H1 (cell line): ENCODE data around the gene LMAN1.

Source experiments
- JUND ChIP-seq: IDR thresholded peaks from 2 replicates; pipeline ENCODE4 v1.6.1; 2011; ENCODE audit warnings: mild to moderate bottlenecking, improper control_type of control experiment, low read length
- POLR2A ChIP-seq, 2 experiments: IDR thresholded peaks; 1 replicate in 1 of 2; 2 replicates in 1 of 2; pipeline ENCODE4 v1.6.1; 2011; ENCODE audit warnings: low read depth in 2 of 2, low read length in 2 of 2, mild to moderate bottlenecking in 2 of 2; ENCODE audit errors: control extremely low read depth in 1 of 2
- RBBP5 ChIP-seq: IDR thresholded peaks from 2 replicates; pipeline ENCODE4 v1.7.1; 2012; ENCODE audit warnings: low read depth, mild to moderate bottlenecking, inconsistent platforms, low read length, moderate library complexity, borderline replicate concordance
- TEAD4 ChIP-seq: IDR thresholded peaks from 2 replicates; pipeline ENCODE4 v1.6.1; 2012; ENCODE audit warnings: low read depth, low read length, inconsistent platforms, mixed read lengths
- TF ChIP-seq, protein P1 (sequence below), 3 experiments: IDR thresholded peaks; 1 replicate in 2 of 3; 2 replicates in 1 of 3; pipeline versions ENCODE4 v1.5.1 to v1.6.1; 2011; ENCODE audit warnings: low read length in 3 of 3, mild to moderate bottlenecking in 3 of 3, inconsistent platforms in 2 of 3, low read depth in 1 of 3, moderate library complexity in 1 of 3; ENCODE audit not compliant: insufficient read depth in 1 of 3; ENCODE audit errors: control extremely low read depth in 1 of 3

DNA sequence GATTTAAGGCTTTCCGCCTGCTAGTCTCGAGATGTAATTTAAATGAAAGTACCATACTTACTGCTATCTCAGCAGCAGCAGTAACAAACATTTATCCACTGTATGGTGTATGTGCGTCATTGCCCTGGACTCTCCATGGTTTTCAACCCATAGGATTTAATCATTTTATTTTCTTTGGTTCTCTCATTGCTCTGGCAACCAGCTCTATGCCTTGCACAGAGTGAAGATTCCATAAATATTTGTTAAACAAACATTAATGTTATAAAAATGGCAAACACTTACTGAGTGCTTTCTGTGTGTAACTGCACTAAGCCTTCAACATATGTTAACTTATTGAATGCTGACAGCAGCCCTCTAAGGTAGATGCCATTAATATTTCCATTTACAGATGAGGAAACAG is 1.3 kb upstream of the LMAN1 start:
- no peak for TF ChIP-seq JUND
- no peak for TF ChIP-seq RBBP5
- TF ChIP-seq POLR2A (IDR thresholded peaks at IDR 0.05; ENCODE audit: control extremely low read depth in 1 of 2, low read depth in 2 of 2, low read length in 2 of 2) = no peak
- TF ChIP-seq, protein P1, sequence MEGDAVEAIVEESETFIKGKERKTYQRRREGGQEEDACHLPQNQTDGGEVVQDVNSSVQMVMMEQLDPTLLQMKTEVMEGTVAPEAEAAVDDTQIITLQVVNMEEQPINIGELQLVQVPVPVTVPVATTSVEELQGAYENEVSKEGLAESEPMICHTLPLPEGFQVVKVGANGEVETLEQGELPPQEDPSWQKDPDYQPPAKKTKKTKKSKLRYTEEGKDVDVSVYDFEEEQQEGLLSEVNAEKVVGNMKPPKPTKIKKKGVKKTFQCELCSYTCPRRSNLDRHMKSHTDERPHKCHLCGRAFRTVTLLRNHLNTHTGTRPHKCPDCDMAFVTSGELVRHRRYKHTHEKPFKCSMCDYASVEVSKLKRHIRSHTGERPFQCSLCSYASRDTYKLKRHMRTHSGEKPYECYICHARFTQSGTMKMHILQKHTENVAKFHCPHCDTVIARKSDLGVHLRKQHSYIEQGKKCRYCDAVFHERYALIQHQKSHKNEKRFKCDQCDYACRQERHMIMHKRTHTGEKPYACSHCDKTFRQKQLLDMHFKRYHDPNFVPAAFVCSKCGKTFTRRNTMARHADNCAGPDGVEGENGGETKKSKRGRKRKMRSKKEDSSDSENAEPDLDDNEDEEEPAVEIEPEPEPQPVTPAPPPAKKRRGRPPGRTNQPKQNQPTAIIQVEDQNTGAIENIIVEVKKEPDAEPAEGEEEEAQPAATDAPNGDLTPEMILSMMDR (IDR thresholded peaks at IDR 0.05; ENCODE audit: control extremely low read depth in 1 of 3, insufficient read depth in 1 of 3, low read depth in 1 of 3, low read length in 3 of 3) = no peak
- no peak for TF ChIP-seq TEAD4
